GM18870 (cell line): Measurements from ENCODE around the gene PTX4.
"Not testable (repeated sequence)": the region's sequence is repeated elsewhere in the genome, so short reads cannot be mapped to it uniquely, and the experiment has no call there.

Experiments
- ATAC-seq: cut with Tn5 transposase; IDR thresholded peaks from one replicate; pipeline ENCODE4 v1.9.1; 2021; ENCODE audit warnings: moderate library complexity; ENCODE audit not compliant: unreplicated experiment

The PTX4 gene

DNA sequence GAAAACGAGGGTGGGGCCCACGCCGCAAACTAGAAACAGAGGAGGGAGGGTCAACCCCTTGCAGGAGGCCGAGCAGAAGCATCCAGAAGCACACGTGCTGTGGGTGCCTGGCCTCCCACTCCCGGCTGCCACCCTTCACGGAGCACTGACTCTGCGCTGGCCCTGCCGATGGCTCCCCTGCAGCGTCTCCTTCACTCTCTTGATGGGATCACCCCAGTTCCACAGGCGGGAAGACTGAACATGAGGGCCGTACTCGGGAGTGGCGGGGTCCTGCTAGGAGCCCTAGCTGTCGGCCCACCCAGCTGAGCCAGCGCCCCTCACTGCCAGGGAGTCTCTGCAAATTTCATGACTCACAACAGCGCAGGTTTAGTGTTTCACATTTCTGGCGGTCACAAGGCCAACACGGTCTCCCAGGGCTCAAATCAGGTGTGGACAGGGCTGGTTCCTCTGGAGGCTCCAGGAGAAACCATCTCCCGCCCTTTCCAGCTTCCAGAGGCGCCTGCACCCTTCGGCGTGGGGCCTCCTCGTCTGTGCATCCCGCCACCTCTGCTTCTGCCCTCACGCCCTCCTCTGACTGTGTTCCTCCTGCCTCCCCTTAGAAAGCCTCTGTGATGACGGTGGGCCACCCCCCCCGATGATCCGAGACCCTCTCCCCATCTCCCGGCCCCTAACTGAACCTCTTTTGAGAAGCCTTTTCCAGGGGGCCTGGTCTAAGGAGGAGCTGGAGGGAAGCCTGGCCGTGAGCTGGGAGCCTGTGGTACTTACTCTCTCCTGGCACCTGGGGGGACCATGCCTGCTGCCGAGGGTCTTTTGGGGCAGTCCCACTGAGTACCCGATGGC, 2.0 kb downstream of the PTX4 start:
- no peak for ATAC-seq

DNA sequence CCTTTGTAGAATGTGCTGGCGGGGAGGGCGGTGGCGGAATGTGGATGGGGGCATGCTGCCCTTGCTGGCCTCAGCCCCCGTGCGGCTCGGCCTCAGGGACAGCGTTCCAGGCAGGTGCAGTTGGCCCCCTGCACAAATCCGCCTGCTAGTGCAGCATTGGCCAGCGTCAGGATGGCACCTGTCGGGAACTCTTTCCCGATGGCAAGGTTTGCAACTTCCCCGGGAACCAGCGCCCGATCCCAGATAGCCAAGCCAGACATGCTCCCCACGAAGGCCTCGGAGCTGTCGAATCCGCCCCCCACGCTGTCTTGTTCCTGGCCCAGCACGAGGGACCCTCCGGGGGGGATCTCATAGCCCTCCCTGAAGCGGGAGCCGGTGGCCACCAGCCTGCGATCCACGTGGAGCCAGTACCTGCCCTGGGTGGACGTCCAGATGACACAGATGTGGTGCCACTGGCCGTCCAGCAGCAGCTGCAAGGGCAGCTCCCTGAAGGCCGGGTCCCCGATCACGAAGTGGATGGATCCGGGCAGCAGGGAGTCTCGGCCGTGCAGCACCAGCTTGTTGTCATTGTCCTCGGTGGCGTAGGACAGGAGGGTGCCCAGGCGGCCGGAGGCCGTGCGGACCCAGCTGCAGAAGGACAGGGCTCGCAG, 2.8 kb downstream of the PTX4 start:
- ATAC-seq, result no peak

DNA sequence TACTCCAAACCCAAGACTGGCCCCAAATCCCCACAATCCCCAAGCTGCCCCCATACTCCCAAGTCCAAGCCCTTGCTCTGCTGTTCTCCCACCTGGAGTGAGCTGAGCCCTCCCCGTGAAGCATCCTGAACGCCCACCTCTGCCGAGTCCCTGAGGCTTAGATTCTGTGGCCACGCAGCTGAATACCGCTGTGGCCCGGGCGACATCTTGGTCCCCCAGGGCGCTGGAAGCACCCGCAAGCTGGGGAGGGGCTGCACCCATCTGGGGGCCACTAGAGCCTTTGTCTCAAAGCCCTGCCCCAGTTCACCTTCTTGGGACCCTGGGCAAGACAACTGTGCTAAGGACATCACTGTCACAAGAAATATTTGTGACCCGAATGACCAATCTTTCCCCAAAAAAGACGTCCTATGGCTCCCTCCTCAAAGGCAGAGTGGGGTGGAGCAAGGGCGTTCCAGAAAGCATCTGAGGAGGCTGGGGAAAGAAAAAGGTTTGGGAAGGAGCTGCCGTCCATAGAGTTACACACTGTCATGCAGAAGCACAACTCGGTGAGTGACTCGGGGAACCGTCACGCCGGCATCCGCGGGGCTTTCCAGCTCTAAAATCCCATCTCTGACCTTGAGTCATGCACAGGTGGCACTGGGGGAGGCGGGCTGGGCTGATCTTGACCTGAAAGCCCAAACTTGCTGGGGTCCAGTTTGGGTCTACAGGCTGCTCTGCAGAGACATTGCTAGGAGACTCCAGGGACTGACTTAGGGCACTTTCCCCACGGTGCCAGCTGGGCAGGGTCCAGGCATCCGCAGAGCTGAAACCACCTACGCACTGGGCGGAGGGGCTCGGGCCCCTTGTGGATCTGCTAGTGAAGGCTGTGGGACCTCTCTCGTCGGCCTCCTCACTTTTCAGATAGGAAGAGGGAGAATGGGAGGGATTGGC, 6.6 kb downstream of the PTX4 start:
- no peak for ATAC-seq

DNA sequence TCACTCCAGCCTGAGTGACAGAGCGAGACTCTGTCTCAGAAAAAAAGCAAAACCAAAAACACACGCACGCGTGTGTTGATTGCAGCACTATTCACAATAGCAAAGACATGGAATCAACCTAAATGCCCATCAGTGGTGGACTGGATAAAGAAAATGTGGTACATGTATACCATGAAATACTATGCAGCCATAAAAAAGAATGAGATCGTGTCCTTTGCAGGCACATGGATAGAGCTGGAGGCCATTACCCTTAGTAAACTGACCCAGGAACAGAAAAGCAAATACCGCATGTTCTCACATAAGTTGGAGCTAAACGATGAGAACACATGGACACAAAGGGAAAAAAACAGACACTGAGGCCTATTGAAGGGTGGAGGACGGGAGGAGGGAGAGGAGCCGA, 9.8 kb downstream of the PTX4 start:
- ATAC-seq, result not testable (repeated sequence)

DNA sequence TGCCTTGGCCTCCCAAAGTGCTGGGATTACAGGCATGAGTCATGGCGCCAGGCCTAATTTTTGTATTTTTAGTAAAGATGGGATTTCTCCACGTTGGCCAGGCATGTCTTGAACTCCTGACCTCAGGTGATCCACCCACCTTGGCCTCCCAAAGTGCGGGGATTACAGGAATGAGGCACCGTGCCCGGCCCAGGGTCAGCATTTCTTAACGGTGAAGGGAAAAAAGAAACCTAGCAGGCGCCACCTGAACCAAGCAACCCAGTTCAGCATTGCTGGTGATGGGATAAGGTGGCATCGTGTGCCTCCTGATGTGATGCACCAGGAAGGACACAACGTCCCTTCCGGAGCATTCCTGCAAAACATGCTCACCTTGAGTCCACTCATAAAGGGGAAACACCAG, 11.7 kb downstream of the PTX4 start:
- ATAC-seq, result no peak

DNA sequence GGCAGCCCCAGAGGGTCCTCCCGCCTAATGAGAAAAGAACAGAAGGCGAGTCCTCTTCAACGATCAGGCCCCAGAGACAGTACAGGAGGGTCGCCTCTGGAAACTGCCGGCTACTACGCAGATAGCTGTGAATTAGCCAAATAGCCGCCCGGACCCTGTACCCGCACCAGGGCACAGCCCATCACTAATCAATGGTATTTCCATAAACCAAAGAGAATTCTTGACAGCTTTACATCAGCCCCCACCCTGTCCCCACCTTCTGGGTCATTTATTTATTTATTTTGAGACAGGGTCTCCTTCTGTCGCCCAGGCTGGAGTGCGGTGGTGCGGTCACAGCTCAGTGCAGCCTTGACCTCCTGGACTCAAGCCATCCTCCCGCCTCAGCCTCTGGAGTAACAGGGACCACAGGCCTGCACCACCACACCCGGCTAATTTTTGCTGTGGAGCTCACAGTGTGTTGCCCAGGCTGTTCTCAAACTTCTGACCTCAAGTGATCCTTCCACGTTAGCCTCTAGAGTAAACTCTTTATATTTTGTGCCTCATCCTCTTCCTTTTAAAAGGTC, 13.1 kb downstream of the PTX4 start:
- no peak for ATAC-seq

DNA sequence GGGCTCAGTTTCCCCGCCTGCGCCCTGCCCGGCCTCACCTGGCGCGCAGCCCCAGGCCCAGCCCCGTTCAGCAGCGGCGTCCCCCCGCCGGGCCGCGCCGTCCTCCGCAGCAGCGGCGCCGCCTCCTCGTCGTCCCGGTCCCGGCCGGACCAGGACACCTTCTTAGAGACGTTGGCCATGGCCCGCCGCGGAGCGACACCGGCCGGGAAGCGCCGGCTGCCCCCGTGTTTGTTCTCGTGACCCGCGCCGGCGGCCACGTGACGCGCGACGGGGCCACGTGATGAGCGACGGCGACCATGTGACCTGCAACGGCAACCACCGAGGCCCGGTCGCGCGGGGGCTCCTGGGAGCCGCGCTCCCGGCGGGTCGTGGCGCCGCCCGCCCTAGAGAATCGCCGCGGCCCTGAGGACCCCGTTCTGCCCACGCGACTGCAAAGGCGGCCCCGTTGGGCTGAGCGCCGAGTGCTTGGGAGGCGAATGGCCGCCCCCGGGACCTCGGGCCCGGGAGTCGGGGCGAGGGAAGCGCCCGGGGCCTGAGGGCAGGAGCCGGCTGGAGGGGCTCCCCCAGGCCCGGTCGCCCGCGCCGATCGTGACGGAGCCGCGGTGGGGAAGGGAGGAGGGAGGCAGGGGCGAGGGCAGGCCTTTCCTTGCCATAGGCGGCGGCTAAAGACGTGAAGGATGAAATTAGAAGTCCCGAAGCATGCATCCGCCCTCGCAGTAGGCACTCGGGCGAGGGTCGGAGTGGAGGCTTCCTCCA, 13.8 kb downstream of the PTX4 start, which contains the start of gene CLCN7:
Gene CLCN7 (minus strand): TSS at position 233 of the 756 bp plus-strand sequence. CDS start 54 bp downstream, at position 179.
- ATAC-seq, result peak; percentile 48

DNA sequence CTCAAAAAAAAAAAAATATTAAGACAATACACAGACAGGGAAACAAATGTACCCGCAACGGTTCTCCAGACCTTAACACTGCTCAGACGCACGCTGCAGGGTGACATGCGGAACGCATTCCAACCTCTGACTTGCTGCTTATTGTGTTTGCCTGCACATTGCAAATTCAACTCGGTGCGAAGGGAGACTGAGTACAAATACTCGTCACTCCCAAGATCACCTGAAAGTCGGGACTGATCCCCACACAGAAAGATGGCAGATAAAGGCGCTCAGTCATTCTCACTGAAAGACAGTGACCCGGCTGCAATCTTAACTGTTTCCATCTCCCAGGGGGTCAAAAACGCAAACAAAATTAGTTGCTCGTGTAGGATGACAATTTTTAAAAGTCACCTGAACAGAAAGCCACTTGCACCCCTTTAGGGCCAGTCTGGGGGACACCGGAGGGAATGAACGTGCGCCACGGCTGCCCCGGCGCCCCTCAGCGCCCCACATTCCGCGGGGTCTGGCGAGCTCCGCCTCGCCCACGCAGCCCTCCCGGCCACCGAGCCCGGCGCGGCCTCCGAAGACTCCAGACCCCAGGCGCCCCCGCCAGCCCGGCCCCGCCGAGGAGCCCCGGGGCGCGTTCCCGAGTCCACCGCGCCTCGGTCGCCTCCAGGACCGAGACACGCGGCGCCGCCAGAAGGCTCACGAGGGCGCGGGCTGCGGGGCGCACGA, 14.5 kb downstream of the PTX4 start:
- ATAC-seq, result no peak

DNA sequence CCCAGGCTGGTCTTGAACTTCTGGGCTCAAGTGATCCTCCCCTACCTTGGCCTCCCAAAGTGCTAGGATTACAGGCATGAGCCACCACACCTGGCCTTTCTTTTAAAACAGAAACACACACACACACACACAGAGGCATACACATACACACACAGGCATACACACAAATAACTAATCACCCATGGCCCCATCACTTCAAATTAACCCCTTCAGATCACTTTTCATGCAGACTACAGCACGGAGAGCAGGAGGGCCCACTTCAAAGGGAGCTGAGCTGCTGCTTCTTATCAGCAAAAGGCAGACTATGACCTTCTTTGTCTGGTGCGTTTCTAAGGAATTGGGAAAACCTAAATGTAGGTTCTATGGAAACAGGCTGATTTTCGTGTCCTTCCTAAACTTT, 15.8 kb downstream of the PTX4 start:
- ATAC-seq, result no peak

DNA sequence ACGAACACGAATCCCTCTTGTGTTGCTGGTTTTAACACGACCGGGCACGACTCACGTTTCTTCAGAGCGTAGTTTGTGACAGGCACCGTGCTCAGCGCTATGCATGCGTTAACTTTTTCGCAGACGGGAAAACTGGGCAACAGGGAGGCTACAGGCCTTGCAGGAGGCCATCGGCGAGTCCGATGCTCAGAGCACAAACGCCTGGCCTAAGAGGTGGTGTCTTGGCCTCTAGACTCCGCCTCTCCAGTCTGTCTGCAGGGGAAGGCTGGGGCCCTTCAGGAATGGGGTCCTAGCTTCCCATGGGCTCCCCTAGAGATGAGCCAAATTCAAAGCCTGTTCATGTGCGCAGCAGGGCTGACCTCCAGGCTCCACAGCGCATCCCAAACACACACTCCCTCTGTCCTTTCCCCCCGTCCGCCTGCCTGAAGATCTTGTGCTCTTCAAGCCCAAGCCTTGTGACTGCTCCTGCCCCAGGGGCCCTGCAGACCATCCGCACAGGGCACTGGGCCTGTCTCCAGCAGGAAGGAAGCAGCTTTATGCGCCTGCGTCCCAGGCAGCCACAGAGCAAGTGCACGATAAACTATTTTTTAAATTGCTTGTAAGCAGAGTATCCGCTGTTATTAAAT, 17.1 kb downstream of the PTX4 start:
- no peak for ATAC-seq

DNA sequence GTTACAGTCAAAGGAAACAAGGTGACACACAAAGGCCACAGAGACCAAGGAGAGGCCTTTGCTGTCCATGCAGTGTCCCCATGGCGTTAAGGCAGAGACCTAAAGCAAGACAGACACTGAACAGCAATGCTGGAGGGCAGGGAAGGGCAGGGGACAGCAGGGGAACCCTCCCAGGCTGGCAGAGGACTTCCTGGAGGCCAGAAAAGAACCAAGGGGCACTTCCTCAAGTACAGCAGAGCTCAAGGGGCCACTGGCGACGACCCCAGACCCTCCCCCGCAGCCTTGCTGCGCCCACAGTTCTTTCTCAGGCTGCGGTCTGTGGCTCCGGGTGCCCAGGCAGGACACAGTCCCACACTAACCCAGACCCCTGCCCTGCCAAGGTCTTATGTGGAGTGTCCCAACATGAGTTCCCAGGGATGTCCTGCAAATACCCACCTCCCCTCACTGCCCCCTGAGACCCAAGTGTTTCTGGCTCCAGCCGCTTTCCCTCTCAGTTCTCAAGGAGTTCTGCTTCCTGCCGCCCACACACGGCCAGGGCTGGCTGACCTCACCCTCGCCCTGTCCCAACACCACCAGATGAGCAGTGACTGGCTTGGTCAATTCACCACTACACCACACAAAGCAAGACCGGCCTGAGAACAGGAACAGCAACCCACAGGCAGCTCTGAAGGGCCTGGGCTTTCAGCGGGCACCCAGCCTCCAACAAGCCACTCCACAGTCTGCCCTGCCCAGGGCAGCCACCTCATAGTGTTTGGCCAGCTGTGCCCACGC, 18.1 kb downstream of the PTX4 start:
- no peak for ATAC-seq

DNA sequence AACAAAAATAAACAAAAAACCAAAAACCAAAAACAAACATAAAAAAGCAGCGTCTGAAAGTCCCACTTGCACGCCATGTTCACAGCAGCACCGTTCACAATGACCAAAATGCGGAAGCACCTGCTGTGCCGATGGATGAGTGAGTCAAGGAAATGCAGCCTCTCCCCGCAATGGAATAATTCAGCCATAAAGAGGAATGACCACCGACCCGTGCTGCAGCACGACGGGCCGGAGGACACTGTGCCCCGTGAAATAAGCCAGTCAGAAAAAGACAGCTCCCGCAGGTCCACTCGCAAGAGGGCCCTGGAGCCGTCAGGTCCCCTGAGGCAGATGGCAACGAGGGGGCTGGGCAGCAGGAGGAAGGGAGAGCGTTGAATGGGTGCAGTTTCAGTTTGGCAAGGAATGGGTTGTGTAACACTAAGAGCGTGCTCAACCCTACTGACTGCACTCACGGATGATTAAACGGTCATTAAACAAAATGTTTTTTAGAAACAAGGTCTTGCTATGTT, 19.0 kb downstream of the PTX4 start:
- no peak for ATAC-seq

DNA sequence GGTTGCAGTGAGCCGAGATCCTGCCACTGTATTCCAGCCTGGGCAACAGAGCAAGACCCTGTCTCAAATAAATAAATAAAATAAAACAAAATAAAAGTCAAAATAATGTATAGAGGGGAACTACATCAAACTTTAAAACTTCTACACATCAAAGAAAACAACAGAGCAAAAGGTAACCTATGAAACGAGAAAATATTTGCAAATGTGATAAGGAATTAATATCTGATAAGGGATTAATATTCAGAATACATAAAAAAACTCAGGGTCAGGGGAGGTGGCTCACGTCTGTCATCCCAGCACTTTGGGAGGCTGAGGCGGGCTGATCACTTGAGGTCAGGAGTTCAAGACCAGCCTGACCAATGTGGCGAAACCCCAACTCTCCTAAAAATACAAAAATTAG, 19.6 kb downstream of the PTX4 start:
- not testable (repeated sequence) for ATAC-seq

DNA sequence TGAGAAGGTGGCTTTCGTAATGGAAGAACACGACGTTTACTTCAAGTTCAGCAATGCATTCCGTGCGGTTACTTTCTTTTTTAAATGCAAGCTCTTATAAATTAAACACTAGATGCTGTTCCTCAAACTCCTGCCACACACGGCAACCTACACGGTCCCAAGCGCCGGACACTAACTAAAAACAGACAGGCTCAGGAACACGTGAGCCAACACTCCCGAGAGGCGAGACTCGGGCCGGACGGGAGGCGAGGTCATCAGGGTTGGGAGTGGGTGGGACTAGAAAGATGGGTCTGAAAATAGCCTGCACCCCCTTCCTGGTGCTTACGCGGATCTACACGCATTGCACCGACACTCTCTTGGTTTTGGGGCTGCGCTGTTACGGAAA, 20.3 kb downstream of the PTX4 start:
- ATAC-seq, result no peak

DNA sequence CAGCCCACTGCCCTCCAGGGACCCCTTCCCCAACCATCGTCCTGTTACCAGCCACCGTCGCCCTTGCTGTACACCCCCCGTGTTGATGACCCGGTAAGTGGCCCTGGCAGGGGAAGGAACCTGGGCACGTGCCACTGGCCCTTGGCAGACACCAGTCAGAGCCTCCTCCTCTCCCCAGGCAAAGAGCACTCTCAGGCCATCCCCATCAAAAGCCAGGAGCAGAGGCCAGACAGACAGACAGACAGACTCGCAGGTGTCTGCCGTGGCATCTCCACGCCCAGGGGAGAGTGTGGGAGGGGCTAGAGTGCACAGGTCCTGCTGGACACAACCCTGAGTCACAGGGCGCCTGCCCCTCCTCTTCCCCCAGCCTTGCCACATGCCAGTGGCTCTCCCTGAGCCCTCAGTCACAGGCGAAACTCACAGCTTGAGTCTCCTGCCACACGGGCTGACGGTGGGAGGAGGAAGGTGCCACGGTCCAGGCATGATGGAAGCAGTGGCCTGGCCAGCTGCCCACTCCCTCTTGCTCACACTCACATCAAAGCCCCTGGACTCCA, 21.7 kb downstream of the PTX4 start:
- ATAC-seq, result no peak

DNA sequence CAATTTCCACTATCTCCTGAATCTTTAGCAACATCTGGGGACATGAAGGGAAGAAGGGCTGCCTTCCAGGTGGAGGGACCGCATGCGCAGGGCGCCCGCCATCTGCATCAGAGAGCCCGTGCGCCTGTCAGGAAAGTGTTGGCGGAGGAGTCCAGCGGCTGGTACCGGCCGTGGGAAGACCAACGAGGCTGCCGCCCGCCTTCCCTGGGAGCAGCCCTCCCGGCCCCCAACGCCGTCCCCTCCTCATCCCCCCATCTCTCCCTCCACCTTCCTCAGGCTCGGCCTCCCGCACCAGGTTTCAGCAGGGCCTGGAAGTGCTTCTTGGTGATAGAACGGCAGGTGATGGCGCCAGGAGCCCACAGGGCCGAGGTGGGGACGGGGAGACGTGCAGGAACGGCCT, 22.7 kb downstream of the PTX4 start:
- no peak for ATAC-seq

DNA sequence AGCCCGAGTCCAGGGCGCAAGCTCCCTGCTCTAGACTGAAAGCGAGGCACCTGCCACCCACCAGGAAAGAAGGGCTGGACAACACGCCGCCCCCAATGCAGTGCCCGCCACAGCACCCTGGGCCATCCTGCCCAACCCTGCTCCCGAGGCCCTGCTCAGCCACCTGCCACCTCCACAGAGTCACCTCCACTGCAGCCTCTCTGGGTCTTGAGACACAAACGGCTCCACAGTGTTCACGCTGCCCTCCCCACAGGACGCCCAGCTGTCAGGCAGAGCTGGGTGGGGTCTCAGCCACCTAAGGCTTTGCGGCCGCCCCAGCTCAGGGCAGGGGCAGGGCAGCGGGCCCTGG, 23.2 kb downstream of the PTX4 start:
- ATAC-seq, result no peak
